ENCODE data around the gene LRRC8A.

Gene LRRC8A

DNA sequence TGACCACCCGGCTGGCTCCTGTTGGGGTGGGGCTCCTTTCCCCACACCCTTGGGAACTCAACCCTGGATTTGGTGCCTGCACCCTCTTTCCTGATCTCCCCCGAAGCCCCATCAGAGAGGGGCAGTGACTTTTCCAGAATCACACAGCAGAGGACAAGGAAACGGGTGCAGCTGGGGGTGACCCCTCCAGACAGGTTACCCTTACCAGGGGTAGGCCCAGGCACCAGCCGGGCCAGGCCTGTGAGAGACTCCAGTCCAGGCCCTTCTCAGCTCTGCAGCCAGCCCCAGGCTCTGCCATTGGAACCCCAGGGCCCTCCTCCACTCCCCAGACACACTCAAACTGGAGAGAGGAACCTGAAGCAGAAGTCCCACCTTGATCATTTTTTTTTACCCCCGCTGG is 19.9 kb downstream of the LRRC8A start:
- DNase-seq (ENCODE audit: low read depth), result no peak

- DNase-seq (ENCODE audit: low read depth), result no peak
Measured at GRCh38 chr9:128902351-128903078, 20.6 kb downstream of the LRRC8A start.

DNA sequence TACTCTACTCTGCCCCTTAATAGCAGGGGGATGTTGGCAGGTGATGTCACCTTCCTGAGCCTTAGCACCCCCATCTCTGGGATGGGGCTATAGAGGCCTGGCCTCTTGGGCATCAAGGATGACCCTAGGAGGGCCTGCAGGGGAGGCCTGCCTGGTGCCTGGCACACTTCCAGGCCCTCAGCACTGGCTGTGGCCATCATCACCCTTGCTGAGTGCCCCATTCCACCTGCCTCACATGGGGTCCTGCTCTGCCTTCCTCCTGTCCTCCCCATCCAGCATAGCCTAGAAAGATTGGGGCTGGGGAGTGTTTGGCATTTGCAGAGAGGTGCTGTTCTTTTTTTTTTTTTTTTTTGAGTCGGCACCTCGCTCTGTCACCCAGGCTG is 21.1 kb downstream of the LRRC8A start:
- no peak for DNase-seq (ENCODE audit: low read depth)

DNA sequence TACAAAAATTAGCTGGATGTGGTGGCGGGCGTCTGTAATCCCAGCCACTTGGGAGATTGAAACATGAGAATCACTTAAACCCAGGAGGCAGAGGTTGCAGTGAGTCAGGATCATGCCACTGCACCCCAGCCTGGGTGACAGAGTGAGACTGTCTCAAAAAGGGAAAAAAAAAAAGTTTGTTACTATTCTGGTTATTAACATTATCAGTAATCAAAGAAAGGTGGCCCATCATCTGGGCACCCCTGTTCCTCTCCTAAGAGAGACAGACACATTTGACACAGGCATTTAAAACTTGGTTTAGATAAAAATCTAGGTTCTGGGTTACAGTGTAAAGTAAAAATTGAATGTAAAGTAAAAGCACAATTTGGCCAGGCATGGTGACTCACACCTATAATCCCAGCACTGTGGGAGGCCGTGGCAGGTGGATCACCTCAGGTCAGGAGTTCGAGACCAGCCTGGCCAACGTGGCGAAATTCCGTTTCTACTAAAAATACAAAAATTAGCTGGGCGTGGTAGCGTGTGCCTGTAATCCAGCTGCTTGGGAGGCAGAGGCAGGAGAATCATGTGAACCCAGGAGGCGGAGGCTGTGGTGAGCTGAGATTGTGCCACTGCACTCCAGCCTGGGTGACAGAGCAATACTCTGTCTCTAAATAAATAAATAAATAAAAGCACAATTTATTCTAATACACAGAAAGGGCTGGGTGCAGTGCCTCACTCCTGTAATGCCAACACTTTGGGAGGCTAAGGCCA is 22.1 kb downstream of the LRRC8A start:
- no peak for DNase-seq (ENCODE audit: low read depth)

DNA sequence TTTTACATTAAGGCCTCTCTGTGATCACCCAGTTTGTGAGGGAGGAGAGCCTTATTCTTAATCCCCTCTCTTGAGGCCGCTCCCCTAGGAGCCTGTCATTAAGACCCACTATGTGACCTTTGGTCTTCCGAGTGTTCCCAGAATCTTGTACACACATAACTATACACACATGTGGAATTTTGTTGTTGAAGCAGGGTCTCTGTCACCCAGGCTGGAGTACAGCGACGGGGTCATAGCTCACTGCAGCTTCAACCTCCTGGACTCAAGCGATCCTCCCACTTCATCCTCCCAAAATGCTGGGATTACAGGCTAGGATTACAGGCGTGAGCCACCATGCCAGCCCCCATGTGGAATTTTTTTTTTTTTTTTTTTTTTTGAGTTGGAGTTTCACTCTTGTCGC is 24.0 kb downstream of the LRRC8A start:
- DNase-seq (ENCODE audit: low read depth), result no peak

GRCh38 chr9:128906741-128907140 is 24.8 kb downstream of the LRRC8A start:
- no peak for DNase-seq (ENCODE audit: low read depth)

- DNase-seq (ENCODE audit: low read depth), result no peak
Measured at GRCh38 chr9:128908372-128908771, 26.4 kb downstream of the LRRC8A start.

DNA sequence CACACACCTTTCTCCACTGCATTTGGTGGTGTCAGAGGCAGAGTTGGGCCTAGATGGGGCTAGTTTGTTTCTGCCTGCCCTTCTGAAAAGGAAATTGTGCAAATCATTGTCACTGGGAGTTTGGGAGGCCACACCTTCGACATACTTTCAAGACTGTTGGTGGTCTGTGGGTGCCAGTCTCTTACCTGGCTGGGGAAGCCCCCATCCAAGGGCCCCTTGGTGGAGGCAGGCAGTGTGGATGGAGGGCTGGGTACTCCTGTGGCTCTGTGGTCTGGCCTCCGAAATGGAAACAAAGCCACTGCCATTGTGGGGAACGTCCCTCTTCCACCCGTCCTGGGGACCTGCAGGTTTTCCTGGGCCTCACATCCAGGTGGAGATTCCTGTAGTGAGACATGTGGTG is 27.9 kb downstream of the LRRC8A start:
- no peak for DNase-seq (ENCODE audit: low read depth)

GRCh38 chr9:128910906-128911305 is 29.0 kb downstream of the LRRC8A start:
- DNase-seq (ENCODE audit: low read depth), result no peak

DNA sequence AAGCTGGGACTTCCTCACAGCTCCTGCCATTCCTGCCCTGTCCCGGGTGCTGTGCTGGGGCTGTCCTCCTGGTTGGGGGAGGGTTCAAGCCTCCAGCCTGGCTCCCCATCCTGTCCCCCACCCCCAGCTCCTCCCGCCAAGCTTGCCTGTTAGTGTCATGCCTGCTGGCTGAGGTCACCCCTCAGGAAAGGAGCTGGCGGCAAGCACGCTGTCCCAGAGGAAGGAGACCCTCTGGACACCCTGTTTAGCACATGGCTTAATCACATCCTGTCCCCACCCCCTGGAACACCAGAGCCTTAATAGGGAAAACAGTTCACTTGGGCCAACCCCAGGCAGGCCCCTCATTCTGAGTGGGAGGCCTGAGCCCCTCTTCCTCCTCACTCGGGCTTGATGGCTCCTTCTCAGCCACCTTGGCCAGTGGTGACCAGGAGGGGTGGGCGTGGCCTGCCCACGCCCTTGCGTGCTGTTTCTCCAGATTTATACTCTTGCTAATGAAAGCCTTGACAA is 29.6 kb downstream of the LRRC8A start:
- no peak for DNase-seq (ENCODE audit: low read depth)

GRCh38 chr9:128912270-128912853 is 30.4 kb downstream of the LRRC8A start:
- DNase-seq (ENCODE audit: low read depth), result peak; percentile 37

- no peak for DNase-seq (ENCODE audit: low read depth)
Measured at GRCh38 chr9:128913048-128913900, 31.3 kb downstream of the LRRC8A start.

DNA sequence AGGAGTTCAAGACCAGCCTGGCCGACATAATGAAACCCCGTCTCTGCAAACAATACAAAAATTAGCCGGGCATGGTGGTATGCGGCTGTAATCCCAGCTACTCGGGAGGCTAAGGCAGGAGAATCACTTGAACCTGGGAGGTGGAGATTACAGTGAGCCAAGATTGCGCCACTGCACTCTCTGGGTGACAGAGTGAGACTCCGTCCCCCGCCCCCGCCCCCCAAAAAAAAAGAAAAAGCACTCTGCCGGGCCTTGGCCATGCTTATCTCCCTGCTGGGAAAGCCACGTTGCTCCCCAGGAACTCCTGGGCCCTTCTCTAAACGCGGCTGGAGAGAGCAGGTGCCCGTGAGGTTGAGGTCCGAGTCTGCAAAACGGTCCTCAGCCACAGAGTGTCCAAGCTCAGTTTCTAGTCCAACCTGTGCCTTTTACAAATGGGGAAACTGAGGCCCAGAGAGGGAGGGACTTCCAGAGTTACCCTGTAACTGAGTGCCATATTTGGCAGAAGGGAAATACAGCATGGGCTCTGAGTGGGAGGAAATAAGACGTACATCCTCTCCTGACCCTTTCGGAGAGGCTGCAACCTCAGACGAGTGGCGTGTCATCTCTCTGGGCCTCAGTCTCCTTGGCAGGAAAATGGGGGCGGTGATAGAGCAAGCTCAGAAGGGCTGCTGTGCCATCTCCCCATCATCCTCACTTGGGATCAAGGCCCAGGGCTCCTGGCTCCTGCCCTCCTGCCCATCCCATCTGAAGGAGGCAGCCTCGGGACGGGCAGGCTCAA is 32.3 kb downstream of the LRRC8A start:
- no peak for DNase-seq (ENCODE audit: low read depth)

DNA sequence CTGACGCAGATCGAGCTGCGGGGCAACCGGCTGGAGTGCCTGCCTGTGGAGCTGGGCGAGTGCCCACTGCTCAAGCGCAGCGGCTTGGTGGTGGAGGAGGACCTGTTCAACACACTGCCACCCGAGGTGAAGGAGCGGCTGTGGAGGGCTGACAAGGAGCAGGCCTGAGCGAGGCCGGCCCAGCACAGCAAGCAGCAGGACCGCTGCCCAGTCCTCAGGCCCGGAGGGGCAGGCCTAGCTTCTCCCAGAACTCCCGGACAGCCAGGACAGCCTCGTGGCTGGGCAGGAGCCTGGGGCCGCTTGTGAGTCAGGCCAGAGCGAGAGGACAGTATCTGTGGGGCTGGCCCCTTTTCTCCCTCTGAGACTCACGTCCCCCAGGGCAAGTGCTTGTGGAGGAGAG is 34.3 kb downstream of the LRRC8A start:
- DNase-seq (ENCODE audit: low read depth), result peak; percentile 36

- no peak for DNase-seq (ENCODE audit: low read depth)
Measured at GRCh38 chr9:128916745-128917144, 34.8 kb downstream of the LRRC8A start.

GRCh38 chr9:128917151-128917849 is 35.4 kb downstream of the LRRC8A start:
- peak; percentile 87 for DNase-seq (ENCODE audit: low read depth)

DNA sequence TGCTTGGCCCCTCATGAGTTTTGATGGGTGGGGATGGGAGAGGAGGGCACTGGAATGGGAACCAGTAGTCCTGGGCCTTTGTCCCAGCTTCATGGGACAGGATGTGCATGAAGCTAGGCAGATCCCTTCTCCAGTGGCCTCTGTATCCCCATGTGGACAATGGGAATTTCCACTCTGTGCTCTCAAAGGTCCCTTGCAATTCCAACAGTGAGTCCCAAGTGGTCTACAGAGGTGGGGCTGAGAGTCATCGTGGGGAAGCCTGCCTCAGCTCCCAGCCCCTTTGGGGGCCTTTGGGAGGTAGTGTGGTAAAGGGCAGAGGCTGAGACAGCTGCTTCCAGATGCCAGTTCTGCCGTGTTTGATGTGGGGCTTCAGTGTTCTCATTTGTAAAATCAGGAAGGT is 37.0 kb downstream of the LRRC8A start:
- no peak for DNase-seq (ENCODE audit: low read depth)

DNA sequence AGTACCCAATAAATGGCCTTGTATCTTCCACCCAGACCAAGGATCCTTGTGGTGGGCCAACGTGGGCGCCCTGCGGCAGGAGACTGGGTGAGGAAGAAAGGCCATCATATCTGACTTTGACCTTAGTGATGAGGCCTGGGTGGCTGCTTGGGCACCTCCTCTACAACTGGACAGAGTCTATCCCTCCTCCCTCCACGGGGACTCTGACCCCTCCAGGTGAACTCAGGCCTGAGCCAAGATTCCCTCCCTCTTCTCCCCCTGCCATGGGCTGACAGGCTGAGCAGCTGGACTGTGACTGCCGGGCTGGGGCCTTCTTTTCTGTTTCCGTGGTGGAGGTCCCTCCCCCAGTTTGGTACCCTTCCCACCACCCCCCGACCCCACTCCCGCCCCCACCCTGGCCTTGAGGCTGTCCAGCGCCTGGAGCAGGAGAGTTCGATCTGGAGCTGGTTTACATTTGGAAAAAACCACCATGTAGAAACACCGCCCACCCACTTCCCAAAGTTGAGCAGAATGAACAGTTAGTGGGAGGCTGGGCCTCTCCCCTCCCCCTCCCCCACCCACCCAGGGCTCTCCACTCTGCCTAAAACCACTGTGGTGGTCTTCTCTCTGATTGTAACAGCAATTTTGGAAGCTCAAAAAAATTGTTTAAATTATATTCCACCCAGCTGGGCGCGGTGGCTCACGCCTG is 37.6 kb downstream of the LRRC8A start:
- no peak for DNase-seq (ENCODE audit: low read depth)

GRCh38 chr9:128920381-128921058 is 38.6 kb downstream of the LRRC8A start, which contains the start of gene PHYHD1:
Gene PHYHD1, plus strand, starts transcription at chr9:128920982. Its CDS starts 1,342 bp downstream, at chr9:128922324.
- peak; percentile 76 for DNase-seq (ENCODE audit: low read depth)
